ENCODE measurements around the gene EMP1. TPM values are rescaled to one million over a fixed set of nuclear protein-coding genes. Genes with fewer than 3 reads are reported as not detected.

EMP1 gene
- polyA plus RNA-seq, 3 donors: 2.7 to 6.3 (median 3.1) TPM

- no peak for DNase-seq
- Histone ChIP-seq H2AFZ (ENCODE audit: insufficient read depth, low read depth, low read length, poor library complexity, severe bottlenecking) (no peak overlapping the region), H3K9me3 (replicated peaks in 1 of 2; ENCODE audit: control insufficient read depth in 1 of 2, insufficient read depth in 1 of 2, low read length in 2 of 2) (peaks cover 0 to 3% of the 10 kb centered on the region in 2 donors)
These were observed 44.2 kb upstream of the EMP1 start for GRCh38 chr12:13152281-13152680.

GRCh38 chr12:13152756-13153155 lies 43.8 kb upstream of the EMP1 start:
- Histone ChIP-seq H3K9me3 (replicated peaks in 1 of 2; ENCODE audit: control insufficient read depth in 1 of 2, insufficient read depth in 1 of 2, low read length in 2 of 2) (peaks cover 0 to 3% of the 10 kb centered on the region in 2 donors), H3K9ac (ENCODE audit: insufficient read depth, low read length, poor library complexity, severe bottlenecking) (no peak overlapping the region), H3K4me1 (ENCODE audit: control insufficient read depth in 1 of 2, insufficient read depth in 2 of 2, low read length in 2 of 2) (peaks cover 13 to 15% of the 10 kb centered on the region in 2 donors), H4K20me1 (ENCODE audit: insufficient read depth, low read length) (no peaks in the 10 kb centered on the region), H3K79me2 (ENCODE audit: insufficient read depth, low read length) (no peaks in the 10 kb centered on the region), H3K36me3 (replicated peaks in 1 of 2; ENCODE audit: control insufficient read depth in 1 of 2, insufficient read depth in 2 of 2, low read length in 2 of 2) (no peaks in the 10 kb centered on the region), H2AFZ (ENCODE audit: insufficient read depth, low read depth, low read length, poor library complexity, severe bottlenecking) (no peak overlapping the region), H3K27me3 (ENCODE audit: control insufficient read depth in 2 of 2, insufficient read depth in 2 of 2, low read length in 2 of 2) (no peaks in the 10 kb centered on the region), H3K4me2 (replicated peaks; ENCODE audit: extremely low read depth, low read length, poor library complexity, severe bottlenecking) (no peak overlapping the region), H3K27ac (ENCODE audit: low read depth in 1 of 2, low read length in 2 of 2) (no peak overlapping the region), H3K4me3 (replicated peaks in 1 of 3; ENCODE audit: low read depth in 2 of 3, low read length in 3 of 3) (no peak overlapping the region)
- peaks cover 25% of the 10 kb centered on the region for H3K4me1 Mint-ChIP-seq
- peak overlapping the region in 1 of 7 donors; percentile 6 for H3K27ac Mint-ChIP-seq
- H3K4me3 Mint-ChIP-seq: no peak overlapping the region
- peaks cover 0 to 3% (median 0%) of the 10 kb centered on the region in 7 donors for H3K9me3 Mint-ChIP-seq
- TF ChIP-seq, protein P1, sequence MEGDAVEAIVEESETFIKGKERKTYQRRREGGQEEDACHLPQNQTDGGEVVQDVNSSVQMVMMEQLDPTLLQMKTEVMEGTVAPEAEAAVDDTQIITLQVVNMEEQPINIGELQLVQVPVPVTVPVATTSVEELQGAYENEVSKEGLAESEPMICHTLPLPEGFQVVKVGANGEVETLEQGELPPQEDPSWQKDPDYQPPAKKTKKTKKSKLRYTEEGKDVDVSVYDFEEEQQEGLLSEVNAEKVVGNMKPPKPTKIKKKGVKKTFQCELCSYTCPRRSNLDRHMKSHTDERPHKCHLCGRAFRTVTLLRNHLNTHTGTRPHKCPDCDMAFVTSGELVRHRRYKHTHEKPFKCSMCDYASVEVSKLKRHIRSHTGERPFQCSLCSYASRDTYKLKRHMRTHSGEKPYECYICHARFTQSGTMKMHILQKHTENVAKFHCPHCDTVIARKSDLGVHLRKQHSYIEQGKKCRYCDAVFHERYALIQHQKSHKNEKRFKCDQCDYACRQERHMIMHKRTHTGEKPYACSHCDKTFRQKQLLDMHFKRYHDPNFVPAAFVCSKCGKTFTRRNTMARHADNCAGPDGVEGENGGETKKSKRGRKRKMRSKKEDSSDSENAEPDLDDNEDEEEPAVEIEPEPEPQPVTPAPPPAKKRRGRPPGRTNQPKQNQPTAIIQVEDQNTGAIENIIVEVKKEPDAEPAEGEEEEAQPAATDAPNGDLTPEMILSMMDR (IDR thresholded peaks at IDR 0.05): no peak
- H3K27me3 Mint-ChIP-seq (ENCODE audit: low read depth in 3 of 3): peaks cover 1 to 2% (median 2%) of the 10 kb centered on the region in 3 donors
- no peak for DNase-seq
- H3K36me3 Mint-ChIP-seq: no peaks in the 10 kb centered on the region
- intact Hi-C loops (cut with micrococcal nuclease): loop anchor here (5.0 to 10.0 kb wide), 2 partner anchors 50 to 52 kb away; partner anchors contain the start of gene GSG1 (in 1 of the 2)
- 90% methylated on average over 2 of the region's 6 CpGs for WGBS (ENCODE audit: insufficient coverage)

More at GRCh38 chr12:13152281-13152680, 44.2 kb upstream of the EMP1 start:
- H3K4me2 ChIP-seq (replicated peaks; ENCODE audit: extremely low read depth, low read length, poor library complexity, severe bottlenecking): no peak overlapping the region
- H3K36me3 Mint-ChIP-seq: no peaks in the 10 kb centered on the region
- TF ChIP-seq, protein P1 (IDR thresholded peaks at IDR 0.05): no peak
- H3K27ac Mint-ChIP-seq: peak overlapping the region in 1 of 7 donors; percentile 37
- intact Hi-C loops (cut with micrococcal nuclease): loop anchor here (5.0 to 10.0 kb wide), 2 partner anchors 50 to 53 kb away; partner anchors contain the start of gene GSG1 (in 1 of the 2)
- H3K79me2 ChIP-seq (ENCODE audit: insufficient read depth, low read length): no peaks in the 10 kb centered on the region
- no peaks in the 10 kb centered on the region for H3K27me3 ChIP-seq (ENCODE audit: control insufficient read depth in 2 of 2, insufficient read depth in 2 of 2, low read length in 2 of 2)
- peaks cover 0 to 3% (median 0%) of the 10 kb centered on the region in 7 donors for H3K9me3 Mint-ChIP-seq
- no peak overlapping the region for H3K4me3 ChIP-seq (replicated peaks in 1 of 3; ENCODE audit: low read depth in 2 of 3, low read length in 3 of 3)
- no peak overlapping the region for H3K4me3 Mint-ChIP-seq
- no peak overlapping the region for H3K9ac ChIP-seq (ENCODE audit: insufficient read depth, low read length, poor library complexity, severe bottlenecking)
- peaks cover 0 to 2% (median 1%) of the 10 kb centered on the region in 3 donors for H3K27me3 Mint-ChIP-seq (ENCODE audit: low read depth in 3 of 3)
- H3K36me3 ChIP-seq (replicated peaks in 1 of 2; ENCODE audit: control insufficient read depth in 1 of 2, insufficient read depth in 2 of 2, low read length in 2 of 2): no peaks in the 10 kb centered on the region
- peaks cover 13 to 15% of the 10 kb centered on the region in 2 donors for H3K4me1 ChIP-seq (ENCODE audit: control insufficient read depth in 1 of 2, insufficient read depth in 2 of 2, low read length in 2 of 2)
- no peak overlapping the region for H3K27ac ChIP-seq (ENCODE audit: low read depth in 1 of 2, low read length in 2 of 2)
- no CpG with 5 or more reads among the region's 1 CpG for WGBS (ENCODE audit: insufficient coverage)
- no peaks in the 10 kb centered on the region for H4K20me1 ChIP-seq (ENCODE audit: insufficient read depth, low read length)
- H3K4me1 Mint-ChIP-seq: peaks cover 22% of the 10 kb centered on the region

Measured in CD14-positive monocyte (primary cell).